ENCODE results near the gene ZFAND4. TPM values are rescaled to one million over a fixed set of nuclear protein-coding genes. Genes with fewer than 3 reads are reported as not detected.

ZFAND4 gene
- polyA plus RNA-seq, 3 donors: 4.4 to 5.9 (median 5.1) TPM

DNA sequence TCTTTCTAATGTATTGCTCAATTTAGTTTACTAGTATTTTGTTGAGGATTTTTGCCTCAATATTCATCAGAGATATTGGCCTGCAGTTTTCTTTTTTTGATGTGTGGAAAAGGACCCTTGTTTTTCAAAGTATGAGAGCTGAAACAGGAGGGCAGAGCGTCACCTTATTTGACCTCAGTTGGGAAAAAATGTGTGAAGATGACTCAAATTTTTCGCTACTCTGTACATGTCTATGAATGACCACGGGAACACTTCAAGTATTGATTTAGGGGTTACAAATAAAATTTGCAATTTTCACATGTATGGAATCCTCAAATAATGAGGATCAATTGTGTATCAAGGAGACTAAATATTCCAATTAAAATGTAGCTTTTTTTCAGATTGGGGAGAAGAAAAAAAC, 103.1 kb downstream of the ZFAND4 start:
- Mint-ChIP-seq H3K4me1 (no peaks in the 10 kb centered on the region), H3K36me3 (peaks cover 0 to 4% of the 10 kb centered on the region in 2 donors), H3K9me3 (peaks cover 0 to 11% (median 4%) of the 10 kb centered on the region in 7 donors), H3K27me3 (ENCODE audit: low read depth in 3 of 3) (peaks cover 0 to 3% (median 1%) of the 10 kb centered on the region in 3 donors), H3K27ac (no peak overlapping the region), H3K4me3 (no peak overlapping the region)
- Histone ChIP-seq H3K9me3 (replicated peaks in 1 of 2; ENCODE audit: control insufficient read depth in 1 of 2, insufficient read depth in 1 of 2, low read length in 2 of 2) (no peaks in the 10 kb centered on the region), H3K4me3 (replicated peaks in 1 of 3; ENCODE audit: low read depth in 2 of 3, low read length in 3 of 3) (no peak overlapping the region), H3K9ac (ENCODE audit: insufficient read depth, low read length, poor library complexity, severe bottlenecking) (no peak overlapping the region), H4K20me1 (ENCODE audit: insufficient read depth, low read length) (peaks cover 4% of the 10 kb centered on the region), H3K27me3 (ENCODE audit: control insufficient read depth in 2 of 2, insufficient read depth in 2 of 2, low read length in 2 of 2) (no peaks in the 10 kb centered on the region), H3K27ac (ENCODE audit: low read depth in 1 of 2, low read length in 2 of 2) (no peak overlapping the region), H3K4me2 (replicated peaks; ENCODE audit: extremely low read depth, low read length, poor library complexity, severe bottlenecking) (no peak overlapping the region), H3K79me2 (ENCODE audit: insufficient read depth, low read length) (no peaks in the 10 kb centered on the region), H3K4me1 (ENCODE audit: control insufficient read depth in 1 of 2, insufficient read depth in 2 of 2, low read length in 2 of 2) (no peaks in the 10 kb centered on the region), H3K36me3 (replicated peaks in 1 of 2; ENCODE audit: control insufficient read depth in 1 of 2, insufficient read depth in 2 of 2, low read length in 2 of 2) (no peaks in the 10 kb centered on the region), H2AFZ (ENCODE audit: insufficient read depth, low read depth, low read length, poor library complexity, severe bottlenecking) (no peak overlapping the region)
- no peak for DNase-seq
- intact Hi-C loops (cut with micrococcal nuclease): no loop called here
- 100% methylated on average over 1 of the region's 3 CpGs for WGBS (ENCODE audit: insufficient coverage)
- TF ChIP-seq, protein P1, sequence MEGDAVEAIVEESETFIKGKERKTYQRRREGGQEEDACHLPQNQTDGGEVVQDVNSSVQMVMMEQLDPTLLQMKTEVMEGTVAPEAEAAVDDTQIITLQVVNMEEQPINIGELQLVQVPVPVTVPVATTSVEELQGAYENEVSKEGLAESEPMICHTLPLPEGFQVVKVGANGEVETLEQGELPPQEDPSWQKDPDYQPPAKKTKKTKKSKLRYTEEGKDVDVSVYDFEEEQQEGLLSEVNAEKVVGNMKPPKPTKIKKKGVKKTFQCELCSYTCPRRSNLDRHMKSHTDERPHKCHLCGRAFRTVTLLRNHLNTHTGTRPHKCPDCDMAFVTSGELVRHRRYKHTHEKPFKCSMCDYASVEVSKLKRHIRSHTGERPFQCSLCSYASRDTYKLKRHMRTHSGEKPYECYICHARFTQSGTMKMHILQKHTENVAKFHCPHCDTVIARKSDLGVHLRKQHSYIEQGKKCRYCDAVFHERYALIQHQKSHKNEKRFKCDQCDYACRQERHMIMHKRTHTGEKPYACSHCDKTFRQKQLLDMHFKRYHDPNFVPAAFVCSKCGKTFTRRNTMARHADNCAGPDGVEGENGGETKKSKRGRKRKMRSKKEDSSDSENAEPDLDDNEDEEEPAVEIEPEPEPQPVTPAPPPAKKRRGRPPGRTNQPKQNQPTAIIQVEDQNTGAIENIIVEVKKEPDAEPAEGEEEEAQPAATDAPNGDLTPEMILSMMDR (IDR thresholded peaks at IDR 0.05): no peak

DNA sequence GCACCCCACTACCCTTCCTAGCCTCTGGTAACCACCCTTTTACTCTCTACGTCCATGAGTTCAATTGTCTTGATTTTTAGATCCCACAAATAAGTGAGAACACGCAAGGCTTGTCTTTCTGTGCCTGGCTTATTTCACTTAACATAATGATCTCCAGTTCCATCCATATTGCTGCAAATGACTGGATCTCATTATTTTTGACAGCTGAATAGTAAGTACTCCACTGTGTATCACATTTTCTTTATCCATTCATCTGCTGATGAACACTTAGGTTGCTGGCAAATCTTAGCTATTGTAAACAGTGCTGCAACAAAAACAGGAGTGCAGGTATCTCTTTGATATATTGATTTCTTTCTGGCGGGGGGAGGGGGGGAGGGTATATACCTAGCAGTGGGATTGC, 106.2 kb downstream of the ZFAND4 start:
- Mint-ChIP-seq H3K9me3 (peaks cover 0 to 4% (median 0%) of the 10 kb centered on the region in 7 donors), H3K4me1 (peaks cover 3% of the 10 kb centered on the region), H3K27me3 (ENCODE audit: low read depth in 3 of 3) (peaks cover 0 to 1% (median 0%) of the 10 kb centered on the region in 3 donors), H3K4me3 (no peak overlapping the region), H3K36me3 (peaks cover 3 to 4% of the 10 kb centered on the region in 2 donors), H3K27ac (no peak overlapping the region)
- H4K20me1 ChIP-seq (ENCODE audit: insufficient read depth, low read length): peaks cover 4% of the 10 kb centered on the region
- no peak overlapping the region for H2AFZ ChIP-seq (ENCODE audit: insufficient read depth, low read depth, low read length, poor library complexity, severe bottlenecking)
- no peaks in the 10 kb centered on the region for H3K27me3 ChIP-seq (ENCODE audit: control insufficient read depth in 2 of 2, insufficient read depth in 2 of 2, low read length in 2 of 2)
- intact Hi-C loops (cut with micrococcal nuclease): no loop called here
- 79% methylated on average over 1 of the region's 3 CpGs for WGBS (ENCODE audit: insufficient coverage)
- TF ChIP-seq, protein P1 (IDR thresholded peaks at IDR 0.05): no peak
- H3K4me1 ChIP-seq (ENCODE audit: control insufficient read depth in 1 of 2, insufficient read depth in 2 of 2, low read length in 2 of 2): no peaks in the 10 kb centered on the region
- no peak for DNase-seq
- no peaks in the 10 kb centered on the region for H3K9me3 ChIP-seq (replicated peaks in 1 of 2; ENCODE audit: control insufficient read depth in 1 of 2, insufficient read depth in 1 of 2, low read length in 2 of 2)
- H3K4me2 ChIP-seq (replicated peaks; ENCODE audit: extremely low read depth, low read length, poor library complexity, severe bottlenecking): no peak overlapping the region
- no peaks in the 10 kb centered on the region for H3K36me3 ChIP-seq (replicated peaks in 1 of 2; ENCODE audit: control insufficient read depth in 1 of 2, insufficient read depth in 2 of 2, low read length in 2 of 2)
- H3K4me3 ChIP-seq (replicated peaks in 1 of 3; ENCODE audit: low read depth in 2 of 3, low read length in 3 of 3): no peak overlapping the region
- H3K27ac ChIP-seq (ENCODE audit: low read depth in 1 of 2, low read length in 2 of 2): no peak overlapping the region
- no peak overlapping the region for H3K9ac ChIP-seq (ENCODE audit: insufficient read depth, low read length, poor library complexity, severe bottlenecking)
- no peaks in the 10 kb centered on the region for H3K79me2 ChIP-seq (ENCODE audit: insufficient read depth, low read length)

Other genes with a start within 250 kb of the ZFAND4 start
- 10 to 100 TPM; 12.4 to 54.2 (median 23.1) TPM for gene WASHC2C, start 54.5 kb upstream of the ZFAND4 start, polyA plus RNA-seq
- gene AGAP4, start 174.7 kb upstream of the ZFAND4 start, polyA plus RNA-seq: 10 to 100 TPM in 1 of 3 donors, under 1 TPM in 2; 0.22 to 21.6 (median 0.47) TPM